HepG2 (cell line): ENCODE results near the gene DNAH8. TPM values are rescaled to one million over a fixed set of nuclear protein-coding genes. Genes with fewer than 3 reads are reported as not detected.
A peak's percentile ranks its signal among the peaks of the same experiment; 100 is the strongest.

Experiments used
- FOXA1 ChIP-seq, 2 experiments: fragments of 450-650 bp in 1 of 2; sonication (generic) in 1 of 2; formaldehyde crosslinking in 1 of 2; IDR thresholded peaks; 2 replicates each; pipeline versions ENCODE4 v1.4.0 to v1.6.1; 2016 to 2020; ENCODE audit warnings: missing genetic modification reagents in 1 of 2
- FOXO4 ChIP-seq: sonication (generic); formaldehyde crosslinking; conservative IDR thresholded peaks from 2 replicates; pipeline ENCODE4 v1.8.1; 2023; ENCODE audit warnings: missing genetic modification reagents
- HBP1 ChIP-seq: IDR thresholded peaks from 2 replicates; pipeline ENCODE4 v1.6.1; 2016; ENCODE audit warnings: low read depth, control low read depth
- HDAC1 ChIP-seq: sonication (generic); formaldehyde crosslinking; IDR thresholded peaks from 2 replicates; pipeline ENCODE4 v1.5.1; 2020; ENCODE audit warnings: mild to moderate bottlenecking, missing genetic modification reagents
- HDAC2 ChIP-seq: sonication (generic); formaldehyde crosslinking; IDR thresholded peaks from 2 replicates; pipeline ENCODE4 v1.4.0; 2020; ENCODE audit warnings: missing genetic modification reagents
- HNF1A ChIP-seq, 2 experiments: sonication (generic) in 1 of 2; formaldehyde crosslinking in 1 of 2; IDR thresholded peaks; 2 replicates each; pipeline versions ENCODE4 v1.4.0 to v1.6.1; 2016 to 2020; ENCODE audit warnings: borderline replicate concordance in 1 of 2, low read depth in 1 of 2, mild to moderate bottlenecking in 1 of 2, missing genetic modification reagents in 1 of 2
- NFAT5 ChIP-seq: sonication (generic); formaldehyde crosslinking; IDR thresholded peaks from 2 replicates; pipeline ENCODE4 v1.4.0; 2020; ENCODE audit warnings: missing genetic modification reagents
- POLR2A ChIP-seq, 2 experiments: IDR thresholded peaks; 2 replicates each; pipeline ENCODE4 v1.6.1; 2011; ENCODE audit warnings: low read depth in 2 of 2, low read length in 2 of 2, mild to moderate bottlenecking in 1 of 2, moderate library complexity in 1 of 2; ENCODE audit not compliant: insufficient read depth in 1 of 2
- SMAD9 ChIP-seq: sonication (generic); formaldehyde crosslinking; IDR thresholded peaks from 2 replicates; pipeline ENCODE4 v1.5.1; 2020; ENCODE audit warnings: mild to moderate bottlenecking, missing genetic modification reagents
- TBX3 ChIP-seq: fragments of 450-650 bp; IDR thresholded peaks from 2 replicates; pipeline ENCODE4 v1.6.1; 2017; ENCODE audit warnings: antibody characterized with exemption, mild to moderate bottlenecking, inconsistent platforms, borderline replicate concordance
- TFDP2 ChIP-seq: sonication (generic); formaldehyde crosslinking; IDR thresholded peaks from 2 replicates; pipeline ENCODE4 v1.4.0; 2020; ENCODE audit warnings: missing genetic modification reagents
- ZNF225 ChIP-seq: sonication (generic); formaldehyde crosslinking; IDR thresholded peaks from 2 replicates; pipeline ENCODE4 v1.4.0; 2020; ENCODE audit warnings: mild to moderate bottlenecking, missing genetic modification reagents
- ZNF430 ChIP-seq: sonication (generic); formaldehyde crosslinking; IDR thresholded peaks from 2 replicates; pipeline ENCODE4 v1.9.0; 2021; ENCODE audit warnings: mild to moderate bottlenecking, missing genetic modification reagents
- ZNF589 ChIP-seq: sonication (generic); formaldehyde crosslinking; conservative IDR thresholded peaks from 2 replicates; pipeline ENCODE4 v1.8.0; 2022; ENCODE audit warnings: mild to moderate bottlenecking, moderate library complexity, missing genetic modification reagents
- polyA plus RNA-seq, 8 experiments: library from polyadenylated mRNA; depleted of rRNA in 3 of 8; stranded (reverse) in 7 of 8; unstranded in 1 of 8; fragments of >200 nt; fragmentation: Illumina TruSeq in 4 of 8; extraction: Trizol in 4 of 8; gene quantifications; 2 replicates each; pipeline versions ENCODE4 v1.2.1 to v1.2.3, GENCODE V29; 2011 to 2016; ENCODE audit warnings: low read depth in 4 of 8, missing spikeins in 1 of 8, mixed read lengths in 1 of 8; ENCODE audit not compliant: insufficient read depth in 1 of 8
- total RNA-seq, 5 experiments: library from RNA; depleted of rRNA; stranded (reverse); fragments of >200 nt; fragmentation: Illumina TruSeq; extraction: Trizol; gene quantifications; 2 replicates each; pipeline ENCODE4 v1.2.3, GENCODE V29; 2016; ENCODE audit warnings: low read depth in 1 of 5

Gene DNAH8
- total and polyA plus RNA-seq, 2 of the 13 experiments (the other 11 are each of a cell fraction or from before 2014, with no cell fraction given) = not detected

- TF ChIP-seq FOXO4 (CRISPR knock-in tag) (no peak), ZNF225 (CRISPR knock-in tag) (peak; percentile 31; the same call in 1 of the 2 replicates), ZNF589 (CRISPR knock-in tag) (no peak), HNF1A (IDR thresholded peaks at IDR 0.05; ENCODE audit: low read depth) (no peak), HNF1A (CRISPR knock-in tag; IDR thresholded peaks at IDR 0.05; ENCODE audit: borderline replicate concordance) (no peak; the same call in 1 of the 2 replicates), HBP1 (0 out of 2 replicates have a peak, but pooled peaks have one; percentile 21), HDAC1 (CRISPR knock-in tag) (peak; percentile 44; the same call in 1 of the 2 replicates), ZNF430 (CRISPR knock-in tag) (peak; percentile 68; the same call in 1 of the 2 replicates), TBX3 (peak; percentile 37; the same call in 1 of the 2 replicates), POLR2A (IDR thresholded peaks at IDR 0.05; ENCODE audit: insufficient read depth in 1 of 2, low read depth in 2 of 2, low read length in 2 of 2) (peak; percentile 97 to 98), TFDP2 (CRISPR knock-in tag) (peak; percentile 97), HDAC2 (CRISPR knock-in tag) (peak; percentile 53), SMAD9 (no peak), NFAT5 (peak; percentile 82), FOXA1 (IDR thresholded peaks at IDR 0.05) (no peak), FOXA1 (CRISPR knock-in tag; IDR thresholded peaks at IDR 0.05) (peak; percentile 95)
These were observed 12.3 kb upstream of the DNAH8 start, which contains the start of gene GLO1 (continued) for GRCh38 chr6:38702558-38703397.
